ENCODE results near the gene TSC2. TPM values are rescaled to one million over a fixed set of nuclear protein-coding genes. Genes with fewer than 3 reads are reported as not detected.

Gene TSC2
- total and polyA plus RNA-seq, 8 donors, result 116 to 166 (median 128) TPM

GRCh38 chr16:2036200-2036966 is 11.4 kb upstream of the TSC2 start:
- TF ChIP-seq, protein P1, sequence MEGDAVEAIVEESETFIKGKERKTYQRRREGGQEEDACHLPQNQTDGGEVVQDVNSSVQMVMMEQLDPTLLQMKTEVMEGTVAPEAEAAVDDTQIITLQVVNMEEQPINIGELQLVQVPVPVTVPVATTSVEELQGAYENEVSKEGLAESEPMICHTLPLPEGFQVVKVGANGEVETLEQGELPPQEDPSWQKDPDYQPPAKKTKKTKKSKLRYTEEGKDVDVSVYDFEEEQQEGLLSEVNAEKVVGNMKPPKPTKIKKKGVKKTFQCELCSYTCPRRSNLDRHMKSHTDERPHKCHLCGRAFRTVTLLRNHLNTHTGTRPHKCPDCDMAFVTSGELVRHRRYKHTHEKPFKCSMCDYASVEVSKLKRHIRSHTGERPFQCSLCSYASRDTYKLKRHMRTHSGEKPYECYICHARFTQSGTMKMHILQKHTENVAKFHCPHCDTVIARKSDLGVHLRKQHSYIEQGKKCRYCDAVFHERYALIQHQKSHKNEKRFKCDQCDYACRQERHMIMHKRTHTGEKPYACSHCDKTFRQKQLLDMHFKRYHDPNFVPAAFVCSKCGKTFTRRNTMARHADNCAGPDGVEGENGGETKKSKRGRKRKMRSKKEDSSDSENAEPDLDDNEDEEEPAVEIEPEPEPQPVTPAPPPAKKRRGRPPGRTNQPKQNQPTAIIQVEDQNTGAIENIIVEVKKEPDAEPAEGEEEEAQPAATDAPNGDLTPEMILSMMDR (IDR thresholded peaks at IDR 0.05), result no peak
- H3K4me3 ChIP-seq, result peak overlapping the region in 1 of 2 donors; percentile 44
- H3K27me3 ChIP-seq, result no peaks in the 10 kb centered on the region
- H3K4me1 ChIP-seq, result peaks cover 76 to 93% of the 10 kb centered on the region in 2 donors
- peak overlapping the region; percentile 85 to 94 for H3K27ac ChIP-seq
- DNase-seq, result peak in 1 of 4 donors; percentile 75
- no peak for ATAC-seq
- peaks cover 0 to 21% of the 10 kb centered on the region in 2 donors for H3K36me3 ChIP-seq
- H3K9me3 ChIP-seq, result no peaks in the 10 kb centered on the region
- intact Hi-C loops (cut with DNase I), result no loop called here

DNA sequence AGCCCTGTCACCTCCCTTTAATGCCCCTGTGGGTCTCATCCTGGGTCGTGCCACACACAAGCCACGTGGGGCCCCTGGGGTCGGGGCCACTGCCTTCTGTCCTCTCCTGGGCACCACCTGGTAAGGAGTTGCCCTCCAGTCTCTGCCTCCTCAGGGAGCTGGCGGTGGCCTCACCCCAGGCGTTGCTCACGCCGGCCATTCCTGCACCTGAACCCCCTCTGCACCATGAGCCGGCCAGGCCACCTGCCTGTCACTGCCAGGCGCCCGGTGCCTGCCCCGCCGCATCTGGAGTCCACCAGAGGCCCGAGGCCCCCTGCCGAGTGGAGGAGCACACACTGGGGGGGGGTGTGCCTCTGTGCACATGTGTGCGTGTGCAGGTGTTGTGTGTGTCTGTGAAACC is 10.7 kb upstream of the TSC2 start:
- H3K4me3 ChIP-seq, result peak overlapping the region in 1 of 2 donors; percentile 44
- H3K4me1 ChIP-seq, result peaks cover 76 to 93% of the 10 kb centered on the region in 2 donors
- peak in 1 of 4 donors; percentile 72 for DNase-seq
- no peaks in the 10 kb centered on the region for H3K9me3 ChIP-seq
- ATAC-seq, result no peak
- H3K36me3 ChIP-seq, result peaks cover 0 to 21% of the 10 kb centered on the region in 2 donors
- H3K27me3 ChIP-seq, result no peaks in the 10 kb centered on the region
- H3K27ac ChIP-seq, result peak overlapping the region; percentile 85 to 94
- TF ChIP-seq, protein P1 (IDR thresholded peaks at IDR 0.05), result no peak
- intact Hi-C loops (cut with DNase I), result no loop called here

- Histone ChIP-seq H3K36me3 (peaks cover 0 to 21% of the 10 kb centered on the region in 2 donors), H3K4me1 (peaks cover 76 to 92% of the 10 kb centered on the region in 2 donors), H3K9me3 (no peaks in the 10 kb centered on the region), H3K27ac (peak overlapping the region; percentile 78 to 85), H3K27me3 (no peaks in the 10 kb centered on the region), H3K4me3 (peak overlapping the region in 1 of 2 donors; percentile 44)
- DNase-seq (peak in 2 of 4 donors; percentile 65 to 77), ATAC-seq (no peak)
- intact Hi-C loops (cut with DNase I), result no loop called here
- TF ChIP-seq, protein P1 (IDR thresholded peaks at IDR 0.05), result no peak
Measured at GRCh38 chr16:2037647-2038381, 10.0 kb upstream of the TSC2 start.

DNA sequence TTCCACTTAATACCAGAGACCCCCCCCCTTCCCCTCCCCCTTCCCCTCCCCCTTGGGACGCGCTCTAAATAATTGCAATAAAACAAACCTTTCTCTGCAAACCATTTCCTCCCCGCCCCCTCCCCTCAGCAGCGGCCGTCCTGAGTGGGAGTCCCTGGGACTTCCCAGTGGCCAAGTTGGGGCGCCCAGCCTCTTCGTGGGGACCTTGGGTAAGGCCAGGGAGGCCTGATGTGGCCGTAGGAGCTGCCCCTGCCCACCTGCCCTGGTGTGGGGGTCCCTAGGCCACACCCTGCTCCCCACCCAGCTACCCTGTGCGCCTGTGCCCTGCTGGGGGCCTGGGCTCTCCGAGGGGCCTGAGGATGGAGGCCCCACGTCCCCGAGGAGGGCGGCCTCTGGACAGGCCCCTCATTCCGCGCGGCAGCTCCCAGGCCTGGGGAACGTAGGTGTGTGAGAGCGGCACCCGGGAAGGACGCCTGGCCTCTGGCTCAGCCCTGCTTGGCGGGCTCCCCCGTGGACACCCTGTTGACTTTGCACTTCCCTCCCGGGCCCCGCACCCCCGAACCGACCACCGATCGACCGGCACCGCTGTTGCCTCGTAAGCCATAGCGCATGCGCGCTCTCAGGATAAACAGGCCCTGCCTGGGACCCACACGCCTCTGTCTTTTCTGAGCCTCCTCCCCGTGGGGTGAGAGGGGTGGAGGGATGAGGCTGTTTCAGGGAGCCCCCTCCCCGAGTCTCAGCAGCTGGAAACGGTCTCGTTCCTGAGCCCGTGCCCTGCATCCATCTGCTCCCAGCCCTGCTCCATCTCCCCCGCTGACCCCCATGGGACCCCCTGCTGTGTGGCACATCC is 9.2 kb upstream of the TSC2 start:
- H3K27ac ChIP-seq, result peak overlapping the region; percentile 81 to 85
- TF ChIP-seq, protein P1 (IDR thresholded peaks at IDR 0.05), result no peak
- H3K9me3 ChIP-seq, result no peaks in the 10 kb centered on the region
- intact Hi-C loops (cut with DNase I), result no loop called here
- ATAC-seq (no peak), DNase-seq (peak in 3 of 4 donors; percentile 77 to 93 (median 86))
- no peak overlapping the region for H3K4me3 ChIP-seq
- peaks cover 75 to 92% of the 10 kb centered on the region in 2 donors for H3K4me1 ChIP-seq
- H3K27me3 ChIP-seq, result no peaks in the 10 kb centered on the region
- H3K36me3 ChIP-seq, result peaks cover 0 to 21% of the 10 kb centered on the region in 2 donors

Measured in left lung (tissue), 10 donors.